SK-N-SH (cell line): Measurements from ENCODE around the gene KCNN1. TPM values are rescaled to one million over a fixed set of nuclear protein-coding genes. Genes with fewer than 3 reads are reported as not detected.
A peak's percentile ranks its signal among the peaks of the same experiment; 100 is the strongest.

Experiments
- CTCF ChIA-PET: fragments of 300-600, 350-600 bp; formaldehyde crosslinking; extraction: SDS; loops from one replicate; lab custom pipeline; 2021; lab: Yijun Ruan, JAX
- POLR2A ChIA-PET: fragments of 350-600 bp; sonication (Branson Sonifier 250); formaldehyde crosslinking; extraction: SDS; loops from one replicate; lab custom pipeline; 2020; ENCODE audit warnings: antibody characterized with exemption, inconsistent platforms; lab: Yijun Ruan, JAX
- DNase-seq: peaks from one replicate; pipeline ENCODE4 v3.0.0; 2012
- H2AFZ ChIP-seq: fragments of 200-600 bp; sonication (generic); 2 replicates; pipeline ENCODE4 v1.8.1; 2016; ENCODE audit warnings: antibody characterized with exemption, mild to moderate bottlenecking, low read depth
- H3F3A ChIP-seq: fragments of 200-600 bp; sonication (generic); replicated peaks from 2 replicates; pipeline ENCODE3; 2016; ENCODE audit warnings: antibody characterized with exemption, mild to moderate bottlenecking; ENCODE audit not compliant: insufficient read depth
- H3K27ac ChIP-seq, 2 experiments: fragments of 200-500 bp in 1 of 2; fragments of 200-600 bp in 1 of 2; sonication (Bioruptor generic) in 1 of 2; sonication (generic), shearing (Covaris generic) in 1 of 2; 2 replicates each; pipeline versions ENCODE4 v1.5.1 to v1.6.1; 2014 to 2016; ENCODE audit warnings: low read depth in 2 of 2, inconsistent platforms in 1 of 2, low read length in 1 of 2, mild to moderate bottlenecking in 1 of 2, mixed read lengths in 1 of 2
- H3K27me3 ChIP-seq: fragments of 200-600 bp; sonication (generic), shearing (Covaris generic); 2 replicates; pipeline ENCODE4 v1.6.1; 2016; ENCODE audit warnings: mixed run types; ENCODE audit not compliant: insufficient read depth
- H3K36me3 ChIP-seq, 2 experiments: fragments of 200-500 bp in 1 of 2; fragments of 200-600 bp in 1 of 2; sonication (Bioruptor generic) in 1 of 2; sonication (generic) in 1 of 2; replicated peaks in 1 of 2; 2 replicates each; pipeline versions ENCODE3 to v1.5.1; 2014 to 2016; ENCODE audit warnings: low read length in 1 of 2, mild to moderate bottlenecking in 1 of 2; ENCODE audit not compliant: insufficient read depth in 2 of 2, control insufficient read depth in 1 of 2
- H3K4me1 ChIP-seq, 2 experiments: fragments of 200-500 bp in 1 of 2; fragments of 200-600 bp in 1 of 2; sonication (Bioruptor generic) in 1 of 2; sonication (generic), shearing (Covaris generic) in 1 of 2; 2 replicates each; pipeline versions ENCODE4 v1.5.1 to v1.6.1; 2014 to 2016; ENCODE audit warnings: low read depth in 1 of 2, low read length in 1 of 2, mixed run types in 1 of 2; ENCODE audit not compliant: insufficient read depth in 2 of 2, control insufficient read depth in 1 of 2
- H3K4me2 ChIP-seq: fragments of 200-600 bp; sonication (generic), shearing (Covaris generic); 2 replicates; pipeline ENCODE4 v1.6.1; 2017; ENCODE audit warnings: mixed run types
- H3K4me3 ChIP-seq, 2 experiments: fragments of 200-500 bp in 1 of 2; fragments of 200-600 bp in 1 of 2; sonication (Bioruptor generic) in 1 of 2; sonication (generic), shearing (Covaris generic) in 1 of 2; 2 replicates each; pipeline versions ENCODE4 v1.5.1 to v1.8.1; 2014 to 2016; ENCODE audit warnings: low read depth in 2 of 2, inconsistent platforms in 1 of 2, low read length in 1 of 2, mild to moderate bottlenecking in 1 of 2, mixed read lengths in 1 of 2, moderate library complexity in 1 of 2
- H3K79me2 ChIP-seq: fragments of 200-600 bp; sonication (generic); 2 replicates; pipeline ENCODE4 v1.8.1; 2017; ENCODE audit warnings: mild to moderate bottlenecking; ENCODE audit not compliant: insufficient read depth
- H3K9ac ChIP-seq: fragments of 200-600 bp; sonication (generic); 2 replicates; pipeline ENCODE4 v1.6.1; 2017; ENCODE audit warnings: mixed run types
- H3K9me2 ChIP-seq: fragments of 200-600 bp; sonication (generic); 2 replicates; pipeline ENCODE4 v1.6.1; 2017; ENCODE audit warnings: mixed run types
- H3K9me3 ChIP-seq: fragments of 200-600 bp; sonication (generic); 2 replicates; pipeline ENCODE4 v1.6.1; 2017; ENCODE audit warnings: mixed run types, mild to moderate bottlenecking, moderate library complexity
- H4K20me1 ChIP-seq: fragments of 200-600 bp; sonication (generic); 2 replicates; pipeline ENCODE4 v1.6.1; 2017; ENCODE audit warnings: mild to moderate bottlenecking, mixed run types; ENCODE audit not compliant: insufficient read depth
- CTCF ChIP-seq: fragments of 200-600 bp; sonication (generic); IDR thresholded peaks from 2 replicates; pipeline ENCODE4 v1.6.1; 2017; ENCODE audit warnings: antibody characterized with exemption, mild to moderate bottlenecking, moderate library complexity
- ELF1 ChIP-seq: IDR thresholded peaks from 2 replicates; pipeline ENCODE4 v1.4.0; 2012
- EP300 ChIP-seq, 2 experiments: IDR thresholded peaks; 2 replicates each; pipeline versions ENCODE4 v1.4.0 to v1.6.1; 2012; ENCODE audit warnings: borderline replicate concordance in 1 of 2, low read depth in 1 of 2, low read length in 1 of 2
- FOXM1 ChIP-seq: IDR thresholded peaks from 2 replicates; pipeline ENCODE4 v1.4.0; 2012; ENCODE audit warnings: low read depth, mild to moderate bottlenecking
- GABPA ChIP-seq: IDR thresholded peaks from 2 replicates; pipeline ENCODE4 v1.4.0; 2012; ENCODE audit warnings: low read depth, mild to moderate bottlenecking
- JUND ChIP-seq: IDR thresholded peaks from 2 replicates; pipeline ENCODE4 v1.4.0; 2012
- MAX ChIP-seq: IDR thresholded peaks from 2 replicates; pipeline ENCODE4 v1.4.0; 2012; ENCODE audit warnings: low read depth
- MXI1 ChIP-seq: IDR thresholded peaks from 2 replicates; pipeline ENCODE4 v1.6.1; 2012; ENCODE audit warnings: mild to moderate bottlenecking, low read depth, low read length, improper control_type of control experiment
- NFIC ChIP-seq: IDR thresholded peaks from 2 replicates; pipeline ENCODE4 v1.4.0; 2012; ENCODE audit warnings: borderline replicate concordance
- POLR2AphosphoS5 ChIP-seq: IDR thresholded peaks from 2 replicates; pipeline ENCODE4 v1.6.1; 2012; ENCODE audit warnings: low read depth, low read length
- REST ChIP-seq: IDR thresholded peaks from 2 replicates; pipeline ENCODE4 v1.6.1; 2012; ENCODE audit warnings: mild to moderate bottlenecking, low read depth, low read length, moderate library complexity
- RFX5 ChIP-seq: IDR thresholded peaks from 2 replicates; pipeline ENCODE4 v1.6.1; 2012; ENCODE audit warnings: mild to moderate bottlenecking, improper control_type of control experiment, low read length
- TAF1 ChIP-seq: IDR thresholded peaks from 2 replicates; pipeline ENCODE4 v1.6.1; 2012; ENCODE audit warnings: low read depth, mild to moderate bottlenecking, low read length, moderate library complexity, borderline replicate concordance
- TEAD4 ChIP-seq: IDR thresholded peaks from 2 replicates; pipeline ENCODE4 v1.4.0; 2012; ENCODE audit warnings: mild to moderate bottlenecking, borderline replicate concordance; ENCODE audit not compliant: insufficient read depth
- USF1 ChIP-seq: IDR thresholded peaks from 2 replicates; pipeline ENCODE4 v1.4.0; 2012; ENCODE audit warnings: low read depth, borderline replicate concordance
- WGBS: methylation state at CpG from one replicate; pipeline ENCODE4 v1.1.6; 2017; ENCODE audit warnings: low lambda C conversion rate; 5-methylcytosine and 5-hydroxymethylcytosine counted together
- polyA plus RNA-seq, 3 experiments: library from polyadenylated mRNA; depleted of rRNA; stranded (reverse); fragments of >200 nt; gene quantifications; 2 replicates each; pipeline ENCODE4 v1.2.3, GENCODE V29; 2012

The KCNN1 gene
- polyA plus RNA-seq, 1 of the 3 experiments (the other 2 are of a cell fraction), result 3.6 TPM

- TF ChIP-seq TAF1 (no peak), USF1 (no peak), ELF1 (no peak), CTCF (peak; percentile 86), TEAD4 (no peak)
These were observed 30.0 kb downstream of the KCNN1 start (continued) for GRCh38 chr19:17996826-17997316.

- WGBS, result 72% methylated on average over 9 of the region's 41 CpGs
- peaks cover 9% of the 10 kb centered on the region; the same call in 1 of the 2 replicates for H3K79me2 ChIP-seq
- POLR2A ChIA-PET, result interaction anchor here (2.5 kb wide), 1 partner anchor 60 kb away, joined by 6 read pairs; no protein-coding TSS in a partner anchor
- DNase-seq, result no peak
- H3F3A ChIP-seq, result peaks cover 3% of the 10 kb centered on the region
- no peak overlapping the region for H3K9ac ChIP-seq
- TF ChIP-seq POLR2AphosphoS5 (no peak), REST (no peak), JUND (no peak), EP300 (IDR thresholded peaks at IDR 0.05; ENCODE audit: borderline replicate concordance in 1 of 2, low read depth in 1 of 2, low read length in 1 of 2) (no peak), FOXM1 (no peak), GABPA (no peak), MXI1 (no peak), NFIC (no peak), ELF1 (no peak), RFX5 (no peak), TEAD4 (no peak), MAX (no peak)
- TF ChIP-seq, all 33 proteins: peak for 0
- CTCF ChIA-PET, result interaction anchor here (1.1 to 16.7 kb wide), 15 partner anchors 10 to 153 kb away, joined by 3 to 464 read pairs (median 12); partner anchors contain the start of genes ARRDC2, CCDC124, KCNN1 and SLC5A5
- Histone ChIP-seq H3K4me2 (no peak overlapping the region), H3K36me3 (no peaks in the 10 kb centered on the region), H3K9me2 (no peaks in the 10 kb centered on the region), H3K27me3 (no peaks in the 10 kb centered on the region), H3K4me3 (no peak overlapping the region), H2AFZ (no peak overlapping the region), H3K27ac (no peak overlapping the region), H3K4me1 (peaks cover 0 to 4% of the 10 kb centered on the region in 2 experiments; a peak in 1 of 4 replicates), H4K20me1 (no peaks in the 10 kb centered on the region), H3K9me3 (no peaks in the 10 kb centered on the region)
These were observed 31.3 kb downstream of the KCNN1 start for GRCh38 chr19:17997969-17998826.
